ENCODE measurements around the gene TWSG1. TPM values are rescaled to one million over a fixed set of nuclear protein-coding genes. Genes with fewer than 3 reads are reported as not detected.
"Not testable (repeated sequence)": the region's sequence is repeated elsewhere in the genome, so short reads cannot be mapped to it uniquely, and the experiment has no call there.

TWSG1 gene
- polyA plus RNA-seq, 1 donor from 2014 or later, result 11.5 TPM

DNA sequence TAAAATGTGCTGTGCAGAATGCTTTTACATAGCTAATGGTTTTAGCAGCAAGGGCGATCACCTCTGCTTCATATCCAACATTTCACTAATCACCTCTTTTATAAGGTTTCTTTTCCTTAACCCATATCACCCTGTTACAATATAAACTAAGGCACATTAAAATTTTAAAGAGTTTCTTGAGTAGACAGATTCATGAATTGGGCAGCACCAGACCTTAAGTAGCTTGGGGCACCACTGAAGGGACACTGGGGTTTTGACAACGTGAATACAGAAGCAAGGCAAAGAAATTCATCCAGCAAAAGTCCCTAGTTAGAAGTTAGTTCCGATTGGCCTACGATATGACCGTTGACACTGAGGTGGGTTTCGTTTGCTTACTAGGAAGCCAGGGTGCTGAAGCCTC lies 96.7 kb downstream of the TWSG1 start:
- Histone ChIP-seq H3K4me3 (ENCODE audit: low read length) (no peak overlapping the region), H3K9me2 (ENCODE audit: insufficient read depth, low read length) (no peaks in the 10 kb centered on the region), H3K4me2 (ENCODE audit: low read length) (no peak overlapping the region), H3K27ac (ENCODE audit: low read length) (no peak overlapping the region), H3F3A (ENCODE audit: insufficient read depth, low read length, poor library complexity, severe bottlenecking) (no peaks in the 10 kb centered on the region), H3K9me3 (ENCODE audit: low read length) (no peaks in the 10 kb centered on the region), H4K20me1 (ENCODE audit: insufficient read depth) (no peaks in the 10 kb centered on the region), H3K79me2 (replicated peaks; ENCODE audit: insufficient read depth, low read length) (no peaks in the 10 kb centered on the region), H3K27me3 (ENCODE audit: insufficient read depth, low read depth, low read length) (no peaks in the 10 kb centered on the region), H2AFZ (ENCODE audit: low read depth, low read length) (no peak overlapping the region), H3K36me3 (ENCODE audit: insufficient read depth, low read length) (no peaks in the 10 kb centered on the region), H3K9ac (ENCODE audit: low read length) (no peak overlapping the region)
- TF ChIP-seq, protein P1, sequence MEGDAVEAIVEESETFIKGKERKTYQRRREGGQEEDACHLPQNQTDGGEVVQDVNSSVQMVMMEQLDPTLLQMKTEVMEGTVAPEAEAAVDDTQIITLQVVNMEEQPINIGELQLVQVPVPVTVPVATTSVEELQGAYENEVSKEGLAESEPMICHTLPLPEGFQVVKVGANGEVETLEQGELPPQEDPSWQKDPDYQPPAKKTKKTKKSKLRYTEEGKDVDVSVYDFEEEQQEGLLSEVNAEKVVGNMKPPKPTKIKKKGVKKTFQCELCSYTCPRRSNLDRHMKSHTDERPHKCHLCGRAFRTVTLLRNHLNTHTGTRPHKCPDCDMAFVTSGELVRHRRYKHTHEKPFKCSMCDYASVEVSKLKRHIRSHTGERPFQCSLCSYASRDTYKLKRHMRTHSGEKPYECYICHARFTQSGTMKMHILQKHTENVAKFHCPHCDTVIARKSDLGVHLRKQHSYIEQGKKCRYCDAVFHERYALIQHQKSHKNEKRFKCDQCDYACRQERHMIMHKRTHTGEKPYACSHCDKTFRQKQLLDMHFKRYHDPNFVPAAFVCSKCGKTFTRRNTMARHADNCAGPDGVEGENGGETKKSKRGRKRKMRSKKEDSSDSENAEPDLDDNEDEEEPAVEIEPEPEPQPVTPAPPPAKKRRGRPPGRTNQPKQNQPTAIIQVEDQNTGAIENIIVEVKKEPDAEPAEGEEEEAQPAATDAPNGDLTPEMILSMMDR (IDR thresholded peaks at IDR 0.05; ENCODE audit: poor library complexity, severe bottlenecking), result no peak
- TF ChIP-seq EP300 (conservative IDR thresholded peaks at IDR 0.05; ENCODE audit: poor library complexity, severe bottlenecking), result no peak
- no peak for TF ChIP-seq SMC3 (conservative IDR thresholded peaks at IDR 0.05; ENCODE audit: poor library complexity)
- no peak for TF ChIP-seq TAF1 (IDR thresholded peaks at IDR 0.05; ENCODE audit: low read depth)
- no peak for TF ChIP-seq RAD21 (conservative IDR thresholded peaks at IDR 0.05)
- no peak for TF ChIP-seq REST (IDR thresholded peaks at IDR 0.05; ENCODE audit: borderline replicate concordance)
- no peak for TF ChIP-seq MXI1 (conservative IDR thresholded peaks at IDR 0.05; ENCODE audit: poor library complexity, severe bottlenecking)
- no peak for TF ChIP-seq POLR2AphosphoS5 (IDR thresholded peaks at IDR 0.05)
- TF ChIP-seq EZH2 (IDR thresholded peaks at IDR 0.05; ENCODE audit: borderline replicate concordance, insufficient read depth, low read length, poor library complexity, severe bottlenecking), result no peak

- H3K4me2 ChIP-seq (ENCODE audit: low read length); H2AFZ ChIP-seq (ENCODE audit: low read depth, low read length); H3K9me3 ChIP-seq (ENCODE audit: low read length); H3K27ac ChIP-seq (ENCODE audit: low read length); H3K79me2 ChIP-seq (replicated peaks; ENCODE audit: insufficient read depth, low read length); H3K36me3 ChIP-seq (ENCODE audit: insufficient read depth, low read length); H3K9me2 ChIP-seq (ENCODE audit: insufficient read depth, low read length); H3K4me3 ChIP-seq (ENCODE audit: low read length); H3K9ac ChIP-seq (ENCODE audit: low read length); H3K27me3 ChIP-seq (ENCODE audit: insufficient read depth, low read depth, low read length); H3F3A ChIP-seq (ENCODE audit: insufficient read depth, low read length, poor library complexity, severe bottlenecking); H4K20me1 ChIP-seq (ENCODE audit: insufficient read depth): not testable (repeated sequence)
Observed at GRCh38 chr18:9433122-9433521, 98.5 kb downstream of the TWSG1 start.

DNA sequence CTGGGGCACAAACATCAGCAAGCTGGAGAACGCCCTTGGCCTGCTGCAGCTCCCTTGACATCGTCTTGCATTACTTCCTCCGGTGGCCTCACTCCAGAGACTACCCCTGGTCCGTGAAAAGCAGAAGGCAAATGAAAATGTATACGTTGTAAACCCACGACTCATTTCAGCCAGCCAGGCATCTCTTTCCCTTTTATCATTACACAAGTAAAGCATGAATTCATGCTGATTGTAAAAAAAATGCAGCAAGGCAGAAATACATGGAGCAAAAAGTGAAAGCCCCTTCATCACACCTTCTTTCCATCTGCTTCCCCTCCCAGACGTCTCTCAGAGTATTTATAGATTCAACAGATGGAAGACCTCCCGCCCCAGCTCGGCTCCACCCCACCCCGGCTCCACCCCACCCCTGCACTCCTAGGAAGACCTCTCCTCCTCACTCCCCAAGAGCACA lies 99.1 kb downstream of the TWSG1 start:
- H3K27ac ChIP-seq (ENCODE audit: low read length), result no peak overlapping the region
- no peaks in the 10 kb centered on the region for H3K9me3 ChIP-seq (ENCODE audit: low read length)
- H3K4me3 ChIP-seq (ENCODE audit: low read length), result no peak overlapping the region
- no peaks in the 10 kb centered on the region for H3K79me2 ChIP-seq (replicated peaks; ENCODE audit: insufficient read depth, low read length)
- H3F3A ChIP-seq (ENCODE audit: insufficient read depth, low read length, poor library complexity, severe bottlenecking), result no peaks in the 10 kb centered on the region
- no peaks in the 10 kb centered on the region for H3K27me3 ChIP-seq (ENCODE audit: insufficient read depth, low read depth, low read length)
- TF ChIP-seq POLR2AphosphoS5 (IDR thresholded peaks at IDR 0.05), result no peak
- TF ChIP-seq, protein P1 (IDR thresholded peaks at IDR 0.05; ENCODE audit: poor library complexity, severe bottlenecking), result no peak
- no peak for TF ChIP-seq SMC3 (conservative IDR thresholded peaks at IDR 0.05; ENCODE audit: poor library complexity)
- no peak for TF ChIP-seq MXI1 (conservative IDR thresholded peaks at IDR 0.05; ENCODE audit: poor library complexity, severe bottlenecking)
- no peak for TF ChIP-seq TAF1 (IDR thresholded peaks at IDR 0.05; ENCODE audit: low read depth)
- TF ChIP-seq EZH2 (IDR thresholded peaks at IDR 0.05; ENCODE audit: borderline replicate concordance, insufficient read depth, low read length, poor library complexity, severe bottlenecking), result no peak
- TF ChIP-seq RAD21 (conservative IDR thresholded peaks at IDR 0.05), result no peak
- no peak for TF ChIP-seq REST (IDR thresholded peaks at IDR 0.05; ENCODE audit: borderline replicate concordance)
- TF ChIP-seq EP300 (conservative IDR thresholded peaks at IDR 0.05; ENCODE audit: poor library complexity, severe bottlenecking), result no peak
- H3K9me2 ChIP-seq (ENCODE audit: insufficient read depth, low read length), result no peaks in the 10 kb centered on the region
- no peak overlapping the region for H3K9ac ChIP-seq (ENCODE audit: low read length)
- no peak overlapping the region for H3K4me2 ChIP-seq (ENCODE audit: low read length)
- no peaks in the 10 kb centered on the region for H3K36me3 ChIP-seq (ENCODE audit: insufficient read depth, low read length)
- no peaks in the 10 kb centered on the region for H4K20me1 ChIP-seq (ENCODE audit: insufficient read depth)
- H2AFZ ChIP-seq (ENCODE audit: low read depth, low read length), result no peak overlapping the region

All from neural cell (in vitro differentiated cells).